Fibroblast of mammary gland (primary cell): ENCODE data around the gene HIGD1A.

ENCODE experiments used
- DNase-seq: peaks from one replicate; pipeline ENCODE4 v3.0.0-alpha.2; 2010; ENCODE audit warnings: low read depth
- H3K4me3 ChIP-seq: 2 replicates; pipeline ENCODE4 v1.5.1; 2011; ENCODE audit warnings: low read depth, mild to moderate bottlenecking, low read length, moderate library complexity; ENCODE audit not compliant: control insufficient read depth
- CTCF ChIP-seq: conservative IDR thresholded peaks from 2 replicates; pipeline ENCODE4 v1.5.1; 2011; ENCODE audit warnings: low read depth, low read length, inconsistent platforms; ENCODE audit not compliant: control insufficient read depth, insufficient read depth

Gene HIGD1A

GRCh38 chr3:42763021-42763420 is 41.3 kb downstream of the HIGD1A start:
- peak; percentile 59 for DNase-seq
- no peak for TF ChIP-seq CTCF
- no peak overlapping the region for H3K4me3 ChIP-seq

GRCh38 chr3:42762046-42762724 is 42.1 kb downstream of the HIGD1A start:
- no peak for TF ChIP-seq CTCF
- no peak overlapping the region for H3K4me3 ChIP-seq
- peak; percentile 35 for DNase-seq

- TF ChIP-seq CTCF: no peak
- no peak overlapping the region for H3K4me3 ChIP-seq
These were observed 46.2 kb downstream of the HIGD1A start for GRCh38 chr3:42758126-42758525.

GRCh38 chr3:42756681-42757213 is 47.5 kb downstream of the HIGD1A start:
- DNase-seq: no peak

More at GRCh38 chr3:42758126-42758525, 46.2 kb downstream of the HIGD1A start:
- no peak for DNase-seq

GRCh38 chr3:42755681-42756578 is 48.4 kb downstream of the HIGD1A start:
- peak; percentile 71 for TF ChIP-seq CTCF
- no peak overlapping the region for H3K4me3 ChIP-seq
- DNase-seq: peak; percentile 53

More at GRCh38 chr3:42756681-42757213, 47.5 kb downstream of the HIGD1A start:
- H3K4me3 ChIP-seq: no peak overlapping the region
- no peak for TF ChIP-seq CTCF

- DNase-seq: no peak
- no peak for TF ChIP-seq CTCF
- H3K4me3 ChIP-seq: no peak overlapping the region
These were observed 50.5 kb downstream of the HIGD1A start for GRCh38 chr3:42753757-42754156.
